Lower lobe of right lung (tissue), 2 donors: ENCODE results near the gene CEP112. TPM values are rescaled to one million over a fixed set of nuclear protein-coding genes. Genes with fewer than 3 reads are reported as not detected.

Source experiments
- ATAC-seq, 2 donors: fragments of 200-7000 bp; cut with Tn5 transposase; one replicate each; pipeline ENCODE4 v1.9.1; 2020 to 2022; ENCODE audit warnings: mild to moderate bottlenecking in 2 of 2, moderate library complexity in 2 of 2
- DNase-seq: peaks from one replicate; pipeline ENCODE4 v3.0.0-alpha.2; 2020
- H3K27ac ChIP-seq: fragments of 200-600 bp; one replicate; pipeline ENCODE4 v1.8.0; 2022
- H3K27me3 ChIP-seq: fragments of 200-600 bp; one replicate; pipeline ENCODE4 v1.8.0; 2022; ENCODE audit warnings: low read depth
- H3K36me3 ChIP-seq: fragments of 200-600 bp; one replicate; pipeline ENCODE4 v1.8.0; 2022; ENCODE audit warnings: mild to moderate bottlenecking
- H3K4me1 ChIP-seq: fragments of 200-600 bp; one replicate; pipeline ENCODE4 v1.8.0; 2022
- H3K4me3 ChIP-seq: fragments of 200-600 bp; one replicate; pipeline ENCODE4 v1.8.0; 2022; ENCODE audit warnings: mild to moderate bottlenecking
- H3K9me3 ChIP-seq: fragments of 200-600 bp; one replicate; pipeline ENCODE4 v1.8.0; 2022
- CTCF ChIP-seq: fragments of 200-600 bp; IDR thresholded peaks from one replicate; pipeline ENCODE4 v1.8.0; 2022; ENCODE audit warnings: antibody characterized with exemption, mild to moderate bottlenecking
- intact Hi-C: fragments of 100-400 bp; cut with DNase I; formaldehyde crosslinking; loops from one replicate; pipeline ENCODE4 v1.11.0; 2022
- total RNA-seq: library from RNA; stranded (reverse); fragmentation: NEBNext Ultra II Directional; extraction: Animal tissue kit (Norgen Biotek cat#: 25700); gene quantifications from one replicate; pipeline ENCODE4 v1.2.1, GENCODE V29; 2021
- donor health status: DM: no; HTN: yes; CAD: no; lungs with severe emphysema.

CEP112 gene
- total RNA-seq, 1 donor from 2014 or later: 30.1 TPM

GRCh38 chr17:66032082-66032712 is 159.7 kb downstream of the CEP112 start:
- no peaks in the 10 kb centered on the region for H3K9me3 ChIP-seq
- ATAC-seq: no peak
- no peaks in the 10 kb centered on the region for H3K4me1 ChIP-seq
- no peak overlapping the region for H3K4me3 ChIP-seq
- TF ChIP-seq CTCF: no peak
- H3K27ac ChIP-seq: no peak overlapping the region
- no peak for DNase-seq
- no peaks in the 10 kb centered on the region for H3K27me3 ChIP-seq
- peaks cover 1% of the 10 kb centered on the region for H3K36me3 ChIP-seq
- intact Hi-C loops: no loop called here

- Histone ChIP-seq H3K9me3 (peaks cover 29% of the 10 kb centered on the region), H3K4me3 (no peak overlapping the region), H3K4me1 (no peaks in the 10 kb centered on the region), H3K36me3 (peaks cover 7% of the 10 kb centered on the region), H3K27me3 (no peaks in the 10 kb centered on the region), H3K27ac (no peak overlapping the region)
- intact Hi-C loops: no loop called here
- no peak for ATAC-seq
- no peak for DNase-seq
- no peak for TF ChIP-seq CTCF
Observed at GRCh38 chr17:66025551-66025950, 166.4 kb downstream of the CEP112 start.

DNA sequence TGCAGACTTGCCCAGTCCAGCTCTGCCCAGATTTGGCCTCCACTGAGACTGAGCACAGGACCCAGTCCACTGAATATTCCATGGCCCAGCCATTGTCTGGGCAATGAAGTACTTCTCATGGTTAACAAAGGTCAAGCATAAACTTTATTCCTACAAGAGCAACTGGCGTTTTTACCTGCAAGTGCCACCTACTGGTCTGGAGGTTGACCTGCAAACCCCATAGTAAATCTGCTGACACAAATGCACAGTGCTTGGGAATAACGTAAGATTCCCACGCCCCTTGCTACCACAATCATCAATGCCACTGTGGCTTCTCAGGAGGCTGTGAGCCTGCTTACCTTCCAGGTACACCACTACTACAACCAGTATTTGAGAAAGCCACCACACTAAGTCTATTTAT is 170.2 kb downstream of the CEP112 start:
- Histone ChIP-seq H3K27ac (no peak overlapping the region), H3K9me3 (peaks cover 29% of the 10 kb centered on the region), H3K36me3 (peaks cover 1% of the 10 kb centered on the region), H3K27me3 (no peaks in the 10 kb centered on the region), H3K4me1 (no peaks in the 10 kb centered on the region), H3K4me3 (no peak overlapping the region)
- TF ChIP-seq CTCF: no peak
- ATAC-seq (no peak), DNase-seq (no peak)
- intact Hi-C loops: no loop called here

GRCh38 chr17:66018786-66019185 is 173.1 kb downstream of the CEP112 start:
- ATAC-seq (no peak), DNase-seq (no peak)
- Histone ChIP-seq H3K4me1 (no peaks in the 10 kb centered on the region), H3K9me3 (peaks cover 12% of the 10 kb centered on the region), H3K4me3 (no peak overlapping the region), H3K27me3 (no peaks in the 10 kb centered on the region), H3K36me3 (no peaks in the 10 kb centered on the region), H3K27ac (no peak overlapping the region)
- intact Hi-C loops: no loop called here
- TF ChIP-seq CTCF: no peak

DNA sequence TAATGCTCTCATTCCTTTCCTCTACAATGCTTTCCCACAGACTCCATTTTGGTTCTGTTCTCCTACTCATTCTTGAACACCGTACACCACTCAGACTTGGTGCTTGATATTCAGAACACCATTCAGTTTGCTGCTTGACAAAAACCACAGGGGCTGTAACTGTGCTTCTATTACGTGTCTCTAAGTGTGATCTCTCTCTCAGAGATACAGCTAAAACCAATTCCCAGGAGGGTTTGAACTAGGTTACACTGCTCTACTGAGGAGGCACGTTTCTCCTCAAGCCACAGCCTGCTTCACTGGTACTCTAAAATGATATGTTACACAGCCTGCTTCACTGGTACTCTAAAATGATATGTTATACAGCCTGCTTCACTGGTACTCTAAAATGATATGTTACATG is 175.7 kb downstream of the CEP112 start:
- H3K9me3 ChIP-seq: no peaks in the 10 kb centered on the region
- no peak overlapping the region for H3K4me3 ChIP-seq
- TF ChIP-seq CTCF: no peak
- H3K27me3 ChIP-seq: no peaks in the 10 kb centered on the region
- H3K27ac ChIP-seq: no peak overlapping the region
- no peak for ATAC-seq
- no peaks in the 10 kb centered on the region for H3K36me3 ChIP-seq
- no peak for DNase-seq
- intact Hi-C loops: no loop called here
- H3K4me1 ChIP-seq: no peaks in the 10 kb centered on the region

DNA sequence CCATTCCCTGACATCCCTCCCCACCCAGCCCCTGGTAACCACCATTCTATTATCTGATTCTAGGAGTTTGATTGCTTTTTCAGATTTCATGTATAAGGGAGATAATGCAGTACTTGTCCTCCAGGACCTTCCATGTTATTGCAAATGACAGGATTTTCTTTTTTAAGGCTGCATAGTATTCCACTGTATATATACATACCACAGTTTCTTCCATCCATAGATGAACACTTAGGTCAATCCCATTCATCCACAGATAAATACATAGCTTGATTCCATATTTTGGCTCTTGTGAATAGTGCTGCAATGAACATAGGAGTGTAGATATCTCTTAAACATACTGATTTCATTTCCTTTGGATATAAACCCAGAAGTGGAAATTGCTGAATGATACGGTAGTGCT is 183.3 kb downstream of the CEP112 start:
- Histone ChIP-seq H3K36me3 (no peaks in the 10 kb centered on the region), H3K27me3 (no peaks in the 10 kb centered on the region), H3K27ac (no peak overlapping the region), H3K4me1 (no peaks in the 10 kb centered on the region), H3K4me3 (no peak overlapping the region), H3K9me3 (no peaks in the 10 kb centered on the region)
- ATAC-seq (no peak), DNase-seq (no peak)
- intact Hi-C loops: no loop called here
- no peak for TF ChIP-seq CTCF
